Astrocyte of the spinal cord (primary cell): Measurements from ENCODE around the gene GPR150.
A peak's percentile ranks its signal among the peaks of the same experiment; 100 is the strongest.
"Not testable (repeated sequence)": the region's sequence is repeated elsewhere in the genome, so short reads cannot be mapped to it uniquely, and the experiment has no call there.

Experiments
- DNase-seq: peaks from one replicate; pipeline ENCODE4 v3.0.0; 2011; ENCODE audit warnings: low read depth, low spot score
- H3K4me3 ChIP-seq: 2 replicates; pipeline ENCODE4 v1.5.1; 2011; ENCODE audit warnings: low read depth, mild to moderate bottlenecking, low read length, moderate library complexity
- in situ Hi-C: cut with HindIII; loops from 2 replicates; pipeline ENCODE4 v1.10.0; 2017; ENCODE audit warnings: low sequenced_read_pairs
- TF ChIP-seq, protein P1 (sequence below): IDR thresholded peaks from 2 replicates; pipeline ENCODE4 v1.5.1; 2012; ENCODE audit warnings: low read depth, mild to moderate bottlenecking, low read length, inconsistent platforms

Gene GPR150

DNA sequence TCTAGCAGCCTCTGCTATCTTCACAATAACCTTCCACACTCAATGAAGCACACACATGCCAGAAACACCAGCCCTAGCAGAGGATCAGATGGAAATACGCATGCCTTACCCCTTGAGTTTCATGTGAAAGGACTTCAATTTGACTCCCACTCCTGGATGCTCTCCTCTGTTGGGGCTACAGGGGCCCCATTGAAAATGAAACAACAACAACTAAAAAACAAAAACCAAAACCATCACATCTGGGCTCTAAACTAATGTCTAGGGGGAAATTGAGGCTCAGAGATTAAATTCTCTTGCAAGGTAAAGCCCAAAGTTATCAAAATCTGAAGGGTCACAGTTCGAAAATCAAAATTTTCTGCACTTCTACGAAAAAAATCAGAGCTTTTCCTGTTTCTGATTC lies 18.7 kb downstream of the GPR150 start:
- DNase-seq, result no peak
- in situ Hi-C loops, result no loop called here
- TF ChIP-seq, protein P1, sequence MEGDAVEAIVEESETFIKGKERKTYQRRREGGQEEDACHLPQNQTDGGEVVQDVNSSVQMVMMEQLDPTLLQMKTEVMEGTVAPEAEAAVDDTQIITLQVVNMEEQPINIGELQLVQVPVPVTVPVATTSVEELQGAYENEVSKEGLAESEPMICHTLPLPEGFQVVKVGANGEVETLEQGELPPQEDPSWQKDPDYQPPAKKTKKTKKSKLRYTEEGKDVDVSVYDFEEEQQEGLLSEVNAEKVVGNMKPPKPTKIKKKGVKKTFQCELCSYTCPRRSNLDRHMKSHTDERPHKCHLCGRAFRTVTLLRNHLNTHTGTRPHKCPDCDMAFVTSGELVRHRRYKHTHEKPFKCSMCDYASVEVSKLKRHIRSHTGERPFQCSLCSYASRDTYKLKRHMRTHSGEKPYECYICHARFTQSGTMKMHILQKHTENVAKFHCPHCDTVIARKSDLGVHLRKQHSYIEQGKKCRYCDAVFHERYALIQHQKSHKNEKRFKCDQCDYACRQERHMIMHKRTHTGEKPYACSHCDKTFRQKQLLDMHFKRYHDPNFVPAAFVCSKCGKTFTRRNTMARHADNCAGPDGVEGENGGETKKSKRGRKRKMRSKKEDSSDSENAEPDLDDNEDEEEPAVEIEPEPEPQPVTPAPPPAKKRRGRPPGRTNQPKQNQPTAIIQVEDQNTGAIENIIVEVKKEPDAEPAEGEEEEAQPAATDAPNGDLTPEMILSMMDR, result no peak

GRCh38 chr5:95641741-95642220 lies 21.9 kb downstream of the GPR150 start:
- TF ChIP-seq, protein P1, result no peak
- in situ Hi-C loops, result no loop called here
- H3K4me3 ChIP-seq, result no peak overlapping the region
- no peak for DNase-seq

More for the DNA sequence above, 18.7 kb downstream of the GPR150 start:
- no peak overlapping the region for H3K4me3 ChIP-seq

DNA sequence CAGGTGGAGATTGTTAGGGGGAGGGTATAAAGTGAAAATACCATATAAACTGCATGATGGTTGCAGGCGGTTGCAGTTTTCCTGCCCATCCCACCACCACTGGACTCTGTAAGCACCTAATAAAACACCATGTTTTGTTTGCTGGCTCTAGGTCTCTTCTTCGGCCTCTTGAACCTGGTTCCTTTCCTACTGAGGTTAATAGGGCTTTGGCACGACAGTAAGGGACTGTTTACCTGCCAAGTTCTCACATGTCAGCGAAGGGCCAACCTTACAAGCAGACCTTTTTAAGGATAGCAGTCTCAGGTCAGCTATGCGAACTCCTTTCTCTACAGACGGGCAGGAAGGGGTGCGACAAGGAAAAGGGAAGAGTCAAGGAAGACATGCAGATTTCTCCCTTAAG lies 23.3 kb downstream of the GPR150 start:
- TF ChIP-seq, protein P1, result no peak
- in situ Hi-C loops, result no loop called here
- H3K4me3 ChIP-seq, result no peak overlapping the region
- DNase-seq, result no peak

GRCh38 chr5:95644351-95645042 lies 24.6 kb downstream of the GPR150 start:
- TF ChIP-seq, protein P1, result peak; percentile 77
- in situ Hi-C loops, result no loop called here
- peak; percentile 73 for DNase-seq
- no peak overlapping the region for H3K4me3 ChIP-seq

DNA sequence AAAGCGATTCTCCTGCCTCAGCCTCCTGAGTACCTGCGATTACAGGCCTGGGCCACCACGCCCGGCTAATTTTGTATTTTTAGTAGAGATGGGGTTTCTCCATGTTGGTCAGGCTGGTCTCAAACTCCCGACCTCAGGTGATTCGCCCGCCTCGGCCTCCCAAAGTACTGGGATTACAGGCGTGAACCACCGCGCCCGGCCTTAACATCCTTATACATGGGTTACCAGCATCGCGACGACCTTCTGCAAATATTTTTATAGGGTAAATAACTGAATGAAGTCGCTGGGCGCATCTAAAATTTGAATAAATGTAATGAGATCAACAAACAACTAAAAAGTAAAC lies 26.3 kb downstream of the GPR150 start:
- DNase-seq, in situ Hi-C loops: not testable (repeated sequence)
- H3K4me3 ChIP-seq, result peak overlapping the region; percentile 55

GRCh38 chr5:95646569-95647431 lies 26.9 kb downstream of the GPR150 start, which contains the start of gene RFESD:
RFESD (plus strand) TSS chr5:95646777; CDS start chr5:95652272, 5,495 bp downstream.
- peak within 1 kb of the TSS; percentile 55 for H3K4me3 ChIP-seq
- peak; percentile 96 for DNase-seq
- TF ChIP-seq, protein P1, result peak; percentile 1
- in situ Hi-C loops, result no loop called here
